ENCODE data around the gene FTCDNL1.

DNA sequence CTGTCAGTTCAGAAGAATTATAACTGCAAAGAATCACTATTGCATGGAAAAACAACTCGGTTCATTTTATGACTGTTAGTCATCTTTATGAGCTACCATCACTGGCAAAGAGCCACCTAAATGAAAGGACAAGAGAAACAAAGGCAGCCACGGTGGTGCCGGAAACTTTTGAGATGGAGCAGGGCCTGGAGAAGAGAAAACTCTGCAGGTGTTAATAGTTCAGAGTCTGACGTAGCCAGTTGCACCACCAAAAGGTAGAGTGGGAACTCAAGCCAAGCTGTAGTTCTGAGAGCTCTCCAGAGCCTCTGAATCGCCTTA is 110.9 kb downstream of the FTCDNL1 start:
- no peak for TF ChIP-seq SUZ12 (IDR thresholded peaks at IDR 0.05; ENCODE audit: extremely low read depth, insufficient read depth, insufficient read length)
- TF ChIP-seq YY1 (IDR thresholded peaks at IDR 0.05; ENCODE audit: insufficient read depth, insufficient read length): no peak
- TF ChIP-seq ZNF274 (IDR thresholded peaks at IDR 0.05; ENCODE audit: low read depth, low read length): no peak

Data from NT2/D1 (cell line).